ENCODE measurements around the gene RELL2. TPM values are rescaled to one million over a fixed set of nuclear protein-coding genes. Genes with fewer than 3 reads are reported as not detected.
A peak's percentile ranks its signal among the peaks of the same experiment; 100 is the strongest.

RELL2 gene
- polyA plus RNA-seq, 4 donors: 0.55 to 2.0 (median 1.2) TPM

DNA sequence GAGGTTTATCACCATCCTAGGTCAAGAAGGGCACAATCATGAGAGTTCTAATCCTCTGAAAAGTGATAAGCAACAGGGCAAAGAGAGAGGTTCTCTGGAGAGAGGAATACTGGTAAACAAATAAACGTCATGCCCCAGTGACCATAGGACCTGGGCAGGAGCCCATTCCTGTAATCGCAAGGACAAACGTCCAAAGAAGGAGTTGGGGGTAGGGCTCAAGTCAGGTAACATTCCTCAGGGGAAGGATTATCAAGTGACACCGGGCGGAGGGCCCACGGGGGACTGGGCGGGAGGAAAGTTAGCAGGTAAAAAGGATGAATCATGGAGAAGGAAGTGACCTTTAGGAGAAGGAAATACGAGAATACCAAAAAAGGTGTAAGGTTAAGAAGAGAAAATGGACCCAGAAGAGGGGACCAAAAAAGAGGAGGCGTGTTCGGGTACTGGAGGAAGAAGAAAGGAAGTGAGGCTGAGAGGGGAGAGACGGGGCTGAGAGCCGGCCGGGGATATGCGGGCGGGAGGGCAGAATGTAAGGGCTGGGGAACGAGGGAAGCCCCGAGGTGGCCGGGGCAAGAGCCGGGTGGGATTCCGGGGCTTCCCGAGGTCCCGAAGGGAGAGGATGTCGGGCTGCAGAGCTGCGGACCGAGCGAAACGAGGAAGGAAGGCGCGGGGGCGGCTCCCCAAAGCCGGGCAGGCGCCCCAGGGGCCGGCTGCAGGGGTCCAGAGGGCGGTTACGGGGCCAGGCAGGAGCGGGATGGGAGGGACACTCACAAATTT lies 18.6 kb upstream of the RELL2 start:
- peak in 1 of 4 donors; percentile 37 for DNase-seq (ENCODE audit: low read depth in 4 of 4, low spot score in 2 of 4)

GRCh38 chr5:141618804-141619554 lies 17.8 kb upstream of the RELL2 start, which contains the start of gene DIAPH1:
Gene DIAPH1, minus strand, starts transcription at chr5:141619000. Its CDS starts 86 bp downstream, at chr5:141618914.
- peak in 3 of 4 donors; percentile 88 to 94 (median 94) for DNase-seq (ENCODE audit: low read depth in 4 of 4, low spot score in 2 of 4)

DNA sequence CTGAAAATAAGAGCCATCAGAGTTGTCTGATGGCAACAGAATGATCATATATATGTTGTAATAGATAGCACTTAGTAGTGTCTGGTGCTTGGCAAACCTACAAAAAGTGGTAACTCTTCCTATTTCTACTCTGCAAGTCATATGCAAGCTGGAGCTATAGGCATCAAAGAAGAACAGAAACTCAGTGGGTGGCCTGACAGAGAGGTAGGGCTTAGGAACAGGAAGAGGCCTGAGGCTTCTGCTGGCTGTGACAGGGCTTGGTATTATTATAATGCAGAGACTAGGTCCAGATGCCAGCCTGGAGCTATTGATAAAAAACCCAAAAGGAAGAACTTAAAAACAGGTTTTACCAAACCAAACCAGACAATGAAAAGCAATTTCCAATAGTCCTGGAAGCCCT lies 13.6 kb upstream of the RELL2 start:
- DNase-seq (ENCODE audit: low read depth in 4 of 4, low spot score in 2 of 4): no peak

DNA sequence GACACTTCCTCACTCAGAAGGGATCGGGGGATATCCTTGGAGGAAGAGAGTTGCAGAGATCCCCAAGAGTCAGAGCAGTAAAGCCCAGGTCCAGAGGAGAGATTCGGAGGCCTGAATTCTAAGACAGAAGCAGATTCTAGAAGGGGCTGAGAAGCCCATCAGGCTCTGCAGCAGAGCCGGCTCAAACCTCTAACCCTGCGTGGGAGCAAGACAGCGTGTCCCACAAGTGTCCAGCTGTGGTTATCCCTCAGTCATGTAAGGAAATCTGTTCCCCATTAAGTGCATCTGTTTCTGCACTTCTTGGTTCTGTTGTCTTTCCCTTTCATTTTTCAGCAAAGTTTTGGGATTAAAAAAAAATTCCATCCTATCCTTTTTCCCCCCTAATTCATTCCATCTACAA lies 13.2 kb upstream of the RELL2 start:
- DNase-seq (ENCODE audit: low read depth in 4 of 4, low spot score in 2 of 4): no peak

DNA sequence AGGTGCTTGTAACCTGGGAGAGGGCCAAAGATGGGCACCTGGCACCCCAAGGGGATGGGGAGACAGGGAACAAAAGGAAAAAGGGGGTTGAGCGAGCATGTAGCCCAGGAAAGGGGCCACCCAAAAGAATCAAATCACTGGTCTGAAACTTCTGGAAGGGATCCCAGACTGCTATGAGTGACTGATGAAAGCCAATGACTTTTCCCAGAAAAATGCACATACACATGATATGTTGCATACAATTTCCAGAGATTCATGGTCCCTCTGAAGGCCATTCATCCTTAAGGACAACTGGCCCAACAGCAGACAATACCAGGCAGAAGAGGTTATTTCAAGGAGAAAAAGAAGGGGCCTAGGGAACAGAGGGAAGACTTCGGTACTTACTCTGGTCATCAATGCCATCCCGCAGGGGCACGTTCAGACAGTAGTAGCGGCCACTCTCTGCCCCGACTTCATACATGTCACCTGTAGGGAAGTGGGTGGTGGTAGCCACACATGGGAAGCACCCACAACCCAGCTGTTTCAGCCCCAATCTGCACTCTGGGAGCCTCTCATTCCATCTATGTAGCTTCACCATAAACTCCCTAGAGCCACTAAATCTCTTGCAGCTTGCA lies 8.5 kb upstream of the RELL2 start:
- no peak for DNase-seq (ENCODE audit: low read depth in 4 of 4, low spot score in 2 of 4)

- no peak for DNase-seq (ENCODE audit: low read depth in 4 of 4, low spot score in 2 of 4)
These were observed 6.1 kb upstream of the RELL2 start for GRCh38 chr5:141630570-141631140.

DNA sequence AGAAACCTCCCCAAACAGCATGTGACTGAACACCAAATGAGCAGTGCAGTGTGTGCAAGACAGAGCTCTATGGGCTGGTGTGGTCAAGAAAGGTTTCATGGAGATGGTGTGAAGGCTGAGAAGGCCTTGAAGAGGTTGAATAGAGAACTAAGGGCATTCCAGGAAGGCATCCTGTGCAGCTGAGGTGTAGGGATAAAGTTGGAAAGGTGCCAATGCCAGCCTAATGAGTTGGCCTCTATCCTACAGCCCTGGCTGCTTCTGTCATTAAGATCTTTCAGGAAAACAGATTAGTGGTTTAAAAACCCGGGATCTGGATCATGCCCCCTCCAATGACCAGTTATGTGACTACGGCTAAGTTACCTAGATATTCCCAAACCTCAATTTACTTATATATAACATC lies 4.1 kb upstream of the RELL2 start:
- DNase-seq (ENCODE audit: low read depth in 4 of 4, low spot score in 2 of 4): no peak

DNA sequence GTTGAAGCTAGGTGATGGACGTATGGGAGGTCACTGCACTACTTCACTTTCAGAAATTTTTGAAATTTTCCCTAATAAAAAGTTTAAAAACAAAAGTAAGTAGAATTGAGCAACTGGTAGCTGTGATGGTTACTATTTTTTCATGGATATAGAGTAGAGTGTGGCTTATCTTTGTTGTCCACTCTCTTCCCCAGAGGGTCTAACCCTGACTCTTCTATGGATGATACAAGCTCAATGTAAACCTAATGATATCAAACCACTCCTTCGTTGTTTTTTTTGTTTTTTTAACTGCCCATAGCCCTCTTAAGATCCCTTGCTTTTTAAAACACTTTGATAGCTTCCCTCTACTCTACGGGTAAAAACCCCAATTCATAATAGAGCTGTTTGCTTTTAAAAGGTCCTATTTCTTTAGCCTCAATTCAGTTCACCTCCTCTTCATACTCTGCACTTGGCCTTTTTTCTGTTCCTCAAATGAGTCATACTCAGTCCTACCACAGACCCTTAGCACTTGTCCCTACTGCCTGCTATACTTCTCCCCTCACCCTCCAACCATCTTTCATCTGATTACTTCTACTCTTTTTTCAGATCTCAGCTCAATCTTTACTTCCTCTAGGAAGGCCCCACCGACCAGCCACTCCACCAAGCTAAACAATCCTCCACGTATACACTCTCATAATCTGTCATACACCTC lies 2.8 kb upstream of the RELL2 start:
- no peak for DNase-seq (ENCODE audit: low read depth in 4 of 4, low spot score in 2 of 4)

- DNase-seq (ENCODE audit: low read depth in 4 of 4, low spot score in 2 of 4): no peak
These were observed 2.1 kb upstream of the RELL2 start for GRCh38 chr5:141634720-141635119.

- no peak for DNase-seq (ENCODE audit: low read depth in 4 of 4, low spot score in 2 of 4)
These were observed 1.2 kb upstream of the RELL2 start for GRCh38 chr5:141635646-141636045.

DNA sequence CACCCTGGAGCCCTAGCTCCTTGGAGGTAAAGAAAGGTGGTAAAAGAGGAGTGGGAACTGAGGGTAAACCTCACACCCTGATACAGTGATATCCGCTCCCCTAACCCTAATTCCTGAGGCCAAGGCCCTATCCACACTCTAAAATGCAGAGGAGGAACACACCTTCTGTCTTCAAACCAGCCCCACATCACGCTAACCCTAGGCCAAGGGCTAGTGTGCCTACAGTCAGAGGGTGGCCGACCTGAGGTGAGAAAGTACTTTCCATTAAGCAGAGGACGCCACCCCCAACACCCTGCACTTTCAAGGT lies 738 bp upstream of the RELL2 start:
- DNase-seq (ENCODE audit: low read depth in 4 of 4, low spot score in 2 of 4): no peak

GRCh38 chr5:141637123-141637766 lies 448 bp downstream of the RELL2 start:
- no peak for DNase-seq (ENCODE audit: low read depth in 4 of 4, low spot score in 2 of 4)

GRCh38 chr5:141637767-141638419 lies 1.1 kb downstream of the RELL2 start:
- DNase-seq (ENCODE audit: low read depth in 4 of 4, low spot score in 2 of 4): no peak

GRCh38 chr5:141638771-141639170 lies 2.0 kb downstream of the RELL2 start:
- no peak for DNase-seq (ENCODE audit: low read depth in 4 of 4, low spot score in 2 of 4)

GRCh38 chr5:141639357-141640050 lies 2.7 kb downstream of the RELL2 start:
- no peak for DNase-seq (ENCODE audit: low read depth in 4 of 4, low spot score in 2 of 4)

GRCh38 chr5:141640051-141640415 lies 3.2 kb downstream of the RELL2 start:
- DNase-seq (ENCODE audit: low read depth in 4 of 4, low spot score in 2 of 4): no peak

GRCh38 chr5:141640698-141641097 lies 3.9 kb downstream of the RELL2 start:
- no peak for DNase-seq (ENCODE audit: low read depth in 4 of 4, low spot score in 2 of 4)

DNA sequence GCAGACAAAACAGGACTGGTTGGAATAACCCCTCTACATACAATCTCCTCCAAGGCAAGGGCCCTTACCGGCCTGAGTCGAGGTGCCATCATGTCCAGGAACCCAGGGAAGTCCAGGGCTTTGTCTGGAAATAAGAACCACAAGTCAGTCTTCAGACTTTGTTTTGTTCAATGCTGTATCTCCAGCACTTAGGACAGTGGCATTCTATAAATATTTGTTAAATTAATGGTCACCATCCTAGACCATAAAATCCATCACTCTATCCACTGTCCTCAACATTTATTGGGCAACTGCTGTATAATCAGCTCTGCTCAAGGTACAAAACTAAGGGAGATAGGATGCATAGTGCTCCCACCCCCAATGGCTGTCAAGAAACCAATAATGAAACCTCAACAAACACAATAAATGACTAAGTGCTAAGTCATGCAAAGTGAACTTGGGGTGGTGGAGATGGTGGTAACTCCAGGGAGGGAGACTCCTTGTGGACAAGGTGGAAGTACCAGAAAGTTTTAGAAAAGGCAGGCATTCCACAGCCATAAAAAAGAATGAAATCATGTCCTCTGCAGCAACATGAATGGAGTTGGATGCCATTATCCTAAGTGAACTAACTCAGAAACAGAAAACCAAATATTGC lies 5.0 kb downstream of the RELL2 start:
- DNase-seq (ENCODE audit: low read depth in 4 of 4, low spot score in 2 of 4): no peak

- DNase-seq (ENCODE audit: low read depth in 4 of 4, low spot score in 2 of 4): no peak
These were observed 9.2 kb downstream of the RELL2 start for GRCh38 chr5:141646026-141646425.

Measured in left renal cortex interstitium (tissue), 4 donors.